Measurements from ENCODE around the gene CCDC74B. TPM values are rescaled to one million over a fixed set of nuclear protein-coding genes. Genes with fewer than 3 reads are reported as not detected.
A peak's percentile ranks its signal among the peaks of the same experiment; 100 is the strongest.
"Not testable (repeated sequence)": the region's sequence is repeated elsewhere in the genome, so short reads cannot be mapped to it uniquely, and the experiment has no call there.

CCDC74B gene
- total RNA-seq, 1 donor from 2014 or later: 0.38 TPM

DNA sequence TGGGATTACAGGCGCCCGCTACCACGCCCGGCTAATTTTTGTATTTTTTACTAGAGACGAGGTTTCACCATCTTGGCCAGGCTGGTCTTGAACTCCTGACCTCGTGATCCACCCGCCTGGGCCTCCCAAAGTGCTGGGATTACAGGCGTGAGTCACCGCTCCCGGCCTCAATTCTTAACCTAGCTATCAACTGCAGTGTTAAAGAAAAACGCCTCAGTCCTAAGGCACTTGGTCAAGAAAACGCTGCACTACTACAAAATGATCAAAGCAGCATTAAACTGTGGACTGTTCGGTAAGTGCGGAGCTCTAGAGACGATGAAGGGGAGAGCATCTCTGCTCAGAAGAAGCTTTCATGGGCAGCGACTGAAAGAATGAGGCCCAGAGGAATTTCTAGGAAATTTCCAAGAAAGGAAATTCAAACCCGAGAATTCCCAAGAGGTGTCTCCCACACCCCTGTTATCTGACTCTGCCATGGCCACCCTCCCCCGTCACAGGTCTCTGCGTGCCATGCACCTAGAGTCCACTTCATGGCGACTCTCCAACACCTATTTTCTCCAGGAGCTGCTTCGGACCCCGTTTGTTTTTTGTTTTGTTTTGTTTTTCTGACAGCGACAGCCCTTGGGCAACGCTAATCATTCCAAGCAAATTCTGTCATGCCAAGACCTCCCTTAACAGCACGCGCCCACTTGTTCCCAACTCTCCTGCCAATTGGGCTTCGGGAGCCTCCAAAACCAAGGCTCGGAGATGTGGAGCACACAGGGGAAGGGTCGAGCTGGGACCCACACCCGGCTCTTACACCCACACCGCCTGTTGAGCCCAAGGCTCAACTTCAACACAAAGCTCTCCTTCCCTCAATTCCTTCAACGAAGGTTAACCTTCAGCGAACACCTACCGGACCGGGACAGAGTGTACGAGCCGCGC lies 35.8 kb upstream of the CCDC74B start:
- not testable (repeated sequence) for ATAC-seq (ENCODE audit: poor library complexity); DNase-seq
- intact Hi-C loops (cut with DNase I): loop anchor here (10.0 kb wide), 1 partner anchor 154 kb away; no protein-coding TSS in a partner anchor

DNA sequence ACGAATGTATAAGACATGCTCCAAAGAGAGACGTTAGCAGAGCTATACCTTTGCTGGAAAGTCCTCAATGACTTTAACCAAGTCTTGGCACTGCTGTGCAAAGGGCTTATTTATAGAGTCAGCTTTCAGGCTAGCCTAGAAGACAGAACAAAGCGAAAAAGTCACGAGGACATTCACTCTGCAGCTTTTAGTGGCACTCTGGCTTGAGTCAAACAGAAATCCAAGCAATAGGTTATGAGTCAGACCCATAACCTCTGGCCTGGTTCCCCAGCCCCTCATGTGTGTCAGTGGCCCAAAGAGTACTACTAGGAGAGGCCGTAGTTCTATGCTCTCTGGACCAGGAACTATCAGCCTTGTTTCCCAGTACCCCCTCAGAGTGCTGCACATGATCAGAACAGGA lies 30.0 kb upstream of the CCDC74B start:
- intact Hi-C loops (cut with DNase I); DNase-seq: not testable (repeated sequence)
- peak; percentile 86 for ATAC-seq (ENCODE audit: poor library complexity)

DNA sequence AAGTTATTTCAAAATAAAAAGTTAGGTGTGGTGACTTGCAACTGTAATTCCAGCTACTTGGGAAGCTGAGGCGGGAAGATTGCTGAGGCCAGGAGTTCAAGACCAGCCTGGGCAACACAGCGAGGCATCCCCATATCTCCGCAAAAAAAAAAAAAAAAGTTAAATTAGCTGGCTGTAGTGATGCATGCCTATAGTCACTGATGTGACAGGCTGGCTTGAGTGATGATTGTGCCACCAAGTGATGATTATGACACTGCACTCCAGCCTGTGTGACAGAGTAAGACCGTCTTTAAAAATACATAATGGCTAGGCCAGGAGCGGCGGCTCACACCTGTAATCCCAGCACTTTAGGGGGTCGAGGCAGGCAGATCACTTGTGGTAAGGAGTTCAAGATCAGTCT lies 25.0 kb upstream of the CCDC74B start:
- no peak for ATAC-seq (ENCODE audit: poor library complexity)
- intact Hi-C loops (cut with DNase I): no loop called here
- no peak for DNase-seq

DNA sequence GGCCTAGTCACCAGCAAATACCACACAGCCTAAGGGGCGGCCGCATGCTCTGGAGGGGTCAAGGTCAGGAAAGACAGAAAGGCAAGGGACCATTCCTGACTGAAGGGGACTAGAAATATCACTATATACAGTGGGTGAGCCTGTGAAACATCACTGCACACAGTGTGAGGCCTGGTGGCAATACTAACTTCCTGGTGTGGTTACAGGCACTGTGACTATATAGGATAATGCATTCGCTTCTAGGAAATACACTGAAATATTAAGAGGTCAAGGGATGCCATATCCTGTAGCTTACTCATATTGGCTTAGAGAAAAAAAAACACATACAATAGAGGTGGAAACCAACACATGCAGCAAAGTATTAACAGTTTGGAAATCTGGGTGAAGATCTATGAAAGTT lies 24.3 kb upstream of the CCDC74B start:
- intact Hi-C loops (cut with DNase I); DNase-seq; ATAC-seq (ENCODE audit: poor library complexity): not testable (repeated sequence)

DNA sequence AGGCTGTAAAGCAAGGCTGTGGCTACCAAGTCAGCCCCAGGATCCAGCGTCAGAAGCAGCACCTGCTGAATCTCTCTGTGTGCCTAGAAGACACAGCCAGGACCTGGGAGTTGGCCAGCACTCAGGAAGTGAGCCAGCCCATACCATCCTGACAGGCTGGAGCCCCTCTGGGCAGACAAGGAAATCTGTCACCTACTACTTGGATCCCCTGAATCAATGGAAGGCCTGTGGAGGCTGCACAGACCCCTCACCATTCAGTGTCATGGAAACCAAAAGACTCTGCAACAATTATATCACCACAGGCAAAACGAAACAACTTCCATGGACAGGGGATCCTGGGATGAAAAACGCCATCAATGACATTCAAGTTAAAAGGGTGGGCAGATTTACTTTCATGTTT lies 21.7 kb upstream of the CCDC74B start:
- ATAC-seq (ENCODE audit: poor library complexity); intact Hi-C loops (cut with DNase I); DNase-seq: not testable (repeated sequence)

DNA sequence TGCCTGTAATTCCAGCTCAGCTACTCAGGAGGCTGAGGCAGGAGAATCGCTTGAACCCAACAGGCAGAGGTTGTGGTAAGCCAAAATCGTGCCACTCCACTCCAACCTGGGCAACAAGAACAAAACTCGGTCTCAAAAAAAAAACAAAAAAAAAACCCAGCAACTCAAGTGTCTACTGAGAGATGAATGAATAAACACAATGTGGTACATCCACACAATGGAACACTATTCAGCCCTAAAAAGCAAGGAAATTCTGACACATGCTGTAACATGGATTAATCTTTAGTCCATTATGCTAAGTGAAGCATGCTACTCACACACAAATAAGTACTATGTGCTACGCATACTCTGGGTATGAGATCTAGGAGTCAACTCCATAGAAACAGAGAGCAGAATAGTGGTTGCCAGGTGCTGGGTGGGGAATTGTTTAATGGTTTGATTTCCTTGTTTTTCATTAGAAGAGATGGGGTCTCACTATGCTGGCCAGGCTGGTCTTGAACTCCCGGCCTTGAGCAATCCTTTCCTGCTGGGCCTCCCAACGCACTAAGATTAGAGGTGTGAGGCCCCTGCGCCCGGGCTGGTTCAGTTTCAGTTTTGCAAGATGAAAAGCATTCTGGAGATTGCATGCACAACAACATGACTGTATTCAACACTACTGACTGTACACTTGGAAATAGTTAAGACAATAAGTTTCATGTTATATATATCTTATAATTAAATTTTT lies 20.5 kb upstream of the CCDC74B start:
- DNase-seq (no peak), ATAC-seq (ENCODE audit: poor library complexity) (no peak)
- intact Hi-C loops (cut with DNase I): no loop called here

DNA sequence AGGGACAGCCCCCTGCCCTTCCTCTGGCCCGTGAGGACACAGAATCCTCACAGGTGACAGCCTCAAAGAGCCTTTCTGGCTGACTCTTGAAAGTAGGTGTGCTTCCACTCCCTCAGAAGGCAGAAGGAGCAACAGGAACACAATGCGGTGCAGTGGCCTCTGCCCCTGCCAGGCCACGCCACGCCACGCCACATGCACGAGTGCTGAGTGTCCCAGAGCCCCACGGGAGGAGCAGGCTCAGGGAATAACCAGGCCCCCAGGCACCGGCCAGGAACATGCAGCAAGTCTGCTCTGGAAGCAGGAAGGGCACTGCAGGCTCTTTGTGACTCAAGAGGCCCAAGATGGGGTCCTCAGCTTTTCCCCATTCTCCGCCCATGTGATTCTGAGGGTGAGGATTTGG lies 18.1 kb upstream of the CCDC74B start:
- intact Hi-C loops (cut with DNase I): no loop called here
- DNase-seq: no peak
- ATAC-seq (ENCODE audit: poor library complexity): no peak

DNA sequence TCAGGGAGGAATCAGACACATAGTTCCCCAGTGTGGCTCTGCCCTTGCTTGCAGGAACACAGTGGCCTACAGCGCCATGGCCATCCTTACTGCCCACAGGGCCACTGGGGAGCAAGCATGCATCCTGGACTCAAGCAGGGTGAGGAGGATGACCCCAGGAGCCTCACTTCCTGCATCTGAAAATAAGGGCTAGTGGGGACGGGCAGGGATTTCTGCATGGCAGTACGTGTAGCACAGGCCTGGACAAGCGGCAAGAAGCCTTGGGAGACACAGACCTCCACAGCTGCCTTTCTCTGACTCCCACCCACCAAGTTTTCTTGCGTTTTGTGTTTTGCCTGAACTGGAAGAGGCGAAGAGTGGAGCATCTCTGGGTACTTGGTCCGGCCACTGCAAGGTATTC lies 17.6 kb upstream of the CCDC74B start:
- intact Hi-C loops (cut with DNase I); ATAC-seq (ENCODE audit: poor library complexity); DNase-seq: not testable (repeated sequence)

DNA sequence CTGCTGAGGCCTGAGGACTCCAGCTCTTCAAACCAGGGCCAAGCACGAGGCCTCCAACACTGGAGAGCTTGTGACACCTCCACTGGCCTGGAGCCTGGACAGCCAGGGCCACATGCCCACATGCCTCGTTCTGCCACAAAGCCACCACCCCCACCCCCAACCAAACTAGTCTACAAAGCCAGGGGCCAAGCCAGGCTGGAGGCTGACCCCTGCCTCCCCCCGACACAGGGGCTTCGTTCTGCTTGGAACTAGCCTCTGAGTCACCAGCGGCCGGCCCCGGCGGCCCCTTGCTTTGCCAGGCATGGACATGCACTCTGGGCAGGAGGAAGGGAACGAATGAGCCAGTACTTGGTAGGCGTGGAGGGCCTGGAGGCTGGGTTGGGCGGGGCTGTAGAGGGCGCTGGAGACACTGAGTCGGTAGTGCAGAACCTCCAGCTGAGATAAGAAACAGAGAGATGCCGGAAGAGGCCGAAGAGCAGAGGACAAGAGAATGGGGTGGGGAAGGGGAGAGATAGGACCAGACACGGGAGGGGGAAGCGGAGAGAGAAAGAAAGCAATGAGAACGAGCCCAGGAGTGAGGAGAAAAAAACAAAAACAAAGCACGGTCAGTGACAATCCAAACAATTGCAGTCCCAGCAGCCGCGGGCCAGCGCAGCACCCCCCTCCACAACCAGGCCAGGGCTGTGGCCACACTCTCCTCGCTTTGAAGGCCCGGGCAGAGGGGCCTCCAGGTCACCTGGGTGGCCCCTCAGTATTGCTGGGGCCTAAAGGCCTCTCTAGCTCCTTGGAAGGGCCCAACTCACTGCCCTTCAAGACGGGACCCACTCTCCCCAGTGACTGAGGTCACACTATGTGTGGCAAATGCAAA lies 16.2 kb upstream of the CCDC74B start:
- DNase-seq: peak; percentile 72
- peak; percentile 81 for ATAC-seq (ENCODE audit: poor library complexity)
- intact Hi-C loops (cut with DNase I): not testable (repeated sequence)

DNA sequence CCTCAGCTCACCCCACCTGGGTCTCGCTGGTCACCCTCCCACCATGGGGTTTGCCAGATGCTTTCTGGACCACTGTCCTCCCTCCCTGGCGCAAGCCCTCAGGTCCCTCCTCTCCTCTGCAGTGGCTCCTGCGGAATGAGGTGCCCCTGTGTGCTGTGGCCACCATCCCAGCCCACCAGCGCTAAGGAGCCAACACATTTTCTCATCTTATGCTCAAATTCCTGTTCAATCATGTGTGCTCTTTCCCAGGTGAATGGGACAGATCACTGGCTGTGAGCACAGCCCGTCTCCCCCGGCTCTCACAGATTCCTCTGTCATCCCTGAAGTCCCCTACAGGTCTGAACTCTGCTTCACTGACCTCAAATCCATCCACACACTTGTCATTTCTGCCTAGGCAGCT lies 15.2 kb upstream of the CCDC74B start:
- no peak for DNase-seq
- no peak for ATAC-seq (ENCODE audit: poor library complexity)
- intact Hi-C loops (cut with DNase I): no loop called here

DNA sequence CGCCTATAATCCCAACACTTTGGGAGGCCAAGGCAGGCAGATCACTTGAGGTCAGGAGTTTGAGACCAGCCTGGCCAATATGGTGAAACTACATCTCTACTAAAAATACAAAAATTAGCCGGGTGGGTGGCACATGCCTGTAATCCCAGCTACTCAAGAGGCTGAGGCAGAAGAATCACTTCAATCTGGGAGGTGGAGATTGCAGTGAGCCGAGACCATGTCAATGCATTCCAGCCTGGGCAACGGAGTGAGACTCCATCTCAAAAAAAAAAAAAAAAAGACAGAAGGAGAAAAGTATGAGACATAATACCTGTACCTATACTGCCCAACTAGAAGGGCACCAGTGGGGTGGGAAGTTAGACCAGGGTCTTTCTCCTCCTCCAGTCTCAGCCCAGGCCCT lies 14.5 kb upstream of the CCDC74B start:
- intact Hi-C loops (cut with DNase I): loop anchor here (5.0 kb wide), 1 partner anchor 173 kb away; no protein-coding TSS in a partner anchor
- DNase-seq; ATAC-seq (ENCODE audit: poor library complexity): not testable (repeated sequence)

DNA sequence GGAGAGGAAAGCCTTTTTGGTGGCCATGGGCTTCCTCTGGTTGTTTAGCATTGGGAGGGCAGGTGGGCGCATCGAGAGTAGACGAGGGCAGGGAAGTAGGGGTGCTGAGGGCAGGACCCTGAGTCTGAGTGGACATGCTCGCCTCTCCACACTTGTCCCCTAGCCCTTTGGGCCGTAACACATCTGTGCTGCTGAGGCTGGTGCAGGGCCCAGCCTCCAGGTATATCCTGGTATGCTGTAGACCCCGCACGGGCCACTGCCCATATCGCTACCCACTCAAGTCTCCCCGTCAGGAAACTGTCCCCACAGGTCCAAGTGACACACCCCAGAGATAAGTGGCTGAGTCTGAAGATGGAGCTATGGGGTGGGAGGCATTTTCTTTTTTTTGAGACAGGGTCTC lies 13.7 kb upstream of the CCDC74B start:
- no peak for ATAC-seq (ENCODE audit: poor library complexity)
- DNase-seq: no peak
- intact Hi-C loops (cut with DNase I): loop anchor here (5.0 kb wide), 1 partner anchor 174 kb away; no protein-coding TSS in a partner anchor

DNA sequence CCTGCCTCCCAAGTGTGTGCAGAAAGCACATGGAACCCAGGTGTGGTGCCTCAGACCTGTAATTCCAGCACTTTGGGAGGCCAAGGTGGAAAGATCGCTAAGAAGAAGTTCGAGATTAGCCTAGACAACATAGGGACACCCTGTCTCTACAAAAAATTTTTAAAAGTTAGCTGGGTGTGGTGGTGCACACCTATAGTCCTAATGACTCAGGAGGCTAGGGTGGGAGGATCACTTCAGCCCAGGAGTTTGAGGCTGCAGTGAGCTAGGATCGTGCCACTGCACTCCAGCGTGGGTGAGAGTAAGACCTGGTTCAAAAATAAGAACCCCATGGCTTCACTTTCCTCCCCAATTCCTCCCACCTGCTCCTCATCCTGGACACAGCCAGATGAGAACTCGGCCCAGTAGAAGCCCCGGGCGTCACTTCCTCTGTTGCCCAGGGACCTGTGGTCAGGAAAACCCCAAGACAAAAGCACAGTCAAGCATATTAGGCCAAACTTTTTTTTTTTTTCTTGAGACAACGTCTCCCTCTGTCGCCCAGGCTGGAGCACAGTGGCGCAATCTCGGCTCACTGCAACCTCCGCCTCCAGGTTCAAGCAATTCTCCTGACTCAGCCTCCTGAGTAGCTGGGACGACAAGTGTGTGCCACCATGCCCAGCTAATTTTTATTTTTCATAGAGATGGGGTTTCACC lies 13.1 kb upstream of the CCDC74B start:
- DNase-seq; ATAC-seq (ENCODE audit: poor library complexity): not testable (repeated sequence)
- intact Hi-C loops (cut with DNase I): loop anchor here (5.0 kb wide), 1 partner anchor 174 kb away; no protein-coding TSS in a partner anchor

DNA sequence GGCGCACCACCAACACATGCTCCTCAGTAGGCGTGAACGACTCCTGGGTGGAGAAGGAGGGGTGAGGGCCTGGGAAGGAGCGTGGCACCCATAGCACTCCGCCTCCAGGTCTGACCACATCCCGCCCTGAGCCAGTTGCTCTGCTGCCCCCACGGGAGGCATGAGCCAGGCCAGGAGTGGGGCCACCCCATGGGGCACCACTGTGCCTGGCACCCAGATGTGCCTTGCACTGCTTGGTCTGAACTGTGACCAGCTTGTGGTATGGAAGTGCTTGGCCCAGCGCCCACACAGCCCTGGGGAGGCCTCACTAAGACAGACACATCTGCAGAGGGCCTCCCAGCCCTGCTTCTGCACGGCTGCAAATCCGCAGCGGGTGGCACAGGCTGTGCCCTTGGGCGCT lies 12.4 kb upstream of the CCDC74B start:
- intact Hi-C loops (cut with DNase I): loop anchor here (5.0 kb wide), 1 partner anchor 175 kb away; no protein-coding TSS in a partner anchor
- ATAC-seq (ENCODE audit: poor library complexity); DNase-seq: not testable (repeated sequence)

DNA sequence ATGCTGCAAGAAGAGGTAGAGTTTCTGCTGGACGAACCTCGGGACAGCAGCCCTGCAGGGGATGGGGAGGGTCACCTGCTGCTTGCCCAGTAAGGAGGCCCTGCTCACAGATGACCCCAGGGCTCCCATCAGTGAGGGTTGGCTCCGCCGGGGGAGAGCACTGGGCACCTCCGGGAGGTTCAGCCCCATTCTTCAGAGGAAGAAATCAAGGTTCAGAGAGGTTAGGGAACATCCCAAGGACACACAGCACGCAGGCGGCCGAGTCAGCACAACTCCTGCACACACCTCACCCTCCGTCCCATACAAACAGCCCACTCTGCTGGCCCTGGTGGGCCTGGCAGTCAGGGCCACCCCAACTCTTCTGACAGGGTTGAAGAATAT lies 11.7 kb upstream of the CCDC74B start:
- ATAC-seq (ENCODE audit: poor library complexity): no peak
- intact Hi-C loops (cut with DNase I): loop anchor here (5.0 kb wide), 1 partner anchor 176 kb away; no protein-coding TSS in a partner anchor
- DNase-seq: no peak

DNA sequence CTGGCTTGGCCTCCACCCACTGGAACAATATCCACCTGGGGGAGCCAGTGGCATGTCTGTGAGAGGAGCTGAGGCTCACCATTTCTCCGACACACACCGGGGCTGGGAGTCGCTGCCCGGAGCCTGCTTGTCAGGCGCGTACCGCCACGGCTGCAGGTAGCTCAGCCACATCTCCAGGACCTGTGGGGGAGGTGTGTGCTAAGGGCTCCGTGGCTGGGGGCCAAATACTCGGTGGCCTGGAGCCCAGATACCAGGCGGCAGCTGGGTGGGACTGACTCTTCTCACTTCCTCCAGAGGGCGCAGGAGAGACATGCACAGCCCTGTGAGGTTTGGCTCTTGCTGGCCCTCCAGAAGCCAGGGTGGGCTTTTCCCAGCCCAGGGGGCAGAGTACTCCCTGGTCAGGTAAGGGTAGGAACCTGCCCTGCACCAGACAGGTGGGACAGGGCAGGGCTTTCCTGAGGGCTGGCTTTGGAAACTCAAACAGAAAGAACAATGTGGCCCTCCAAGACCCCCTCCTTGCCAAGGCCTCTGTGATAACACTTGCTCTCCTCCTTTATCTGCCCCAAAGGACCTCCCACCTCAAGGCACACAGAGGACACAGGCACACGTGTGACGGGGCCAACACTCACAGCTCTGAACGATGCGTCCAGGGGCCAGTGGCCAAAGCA lies 11.2 kb upstream of the CCDC74B start:
- intact Hi-C loops (cut with DNase I): loop anchor here (5.0 kb wide), 1 partner anchor 176 kb away; no protein-coding TSS in a partner anchor
- ATAC-seq (ENCODE audit: poor library complexity): peak; percentile 83

More for the DNA sequence above, 11.2 kb upstream of the CCDC74B start:
- DNase-seq: peak; percentile 81

Data from Right ventricle myocardium superior (tissue), 1 donor.